DND-41 (cell line): Measurements from ENCODE around the gene KLK3.

Experiments used
- CTCF ChIP-seq: IDR thresholded peaks from 2 replicates; pipeline ENCODE4 v1.5.1; 2012; ENCODE audit warnings: borderline replicate concordance, low read length, moderate library complexity, mild to moderate bottlenecking; ENCODE audit not compliant: poor library complexity, severe bottlenecking; ENCODE audit errors: extremely low read depth
- EZH2 ChIP-seq: IDR thresholded peaks from 3 replicates; pipeline ENCODE4 v1.6.1; 2012; ENCODE audit warnings: borderline replicate concordance, low read depth, mild to moderate bottlenecking, moderate library complexity, low read length, inconsistent platforms; ENCODE audit not compliant: severe bottlenecking

GRCh38 chr19:50857366-50857765 lies 2.7 kb downstream of the KLK3 start:
- TF ChIP-seq CTCF (no peak), EZH2 (no peak)
